ENCODE results near the gene BAG1.

Gene BAG1

GRCh38 chr9:33245341-33245740 lies 19.2 kb downstream of the BAG1 start:
- in situ Hi-C loops (cut with MboI; ENCODE audit: low sequenced_read_pairs): no loop called here

DNA sequence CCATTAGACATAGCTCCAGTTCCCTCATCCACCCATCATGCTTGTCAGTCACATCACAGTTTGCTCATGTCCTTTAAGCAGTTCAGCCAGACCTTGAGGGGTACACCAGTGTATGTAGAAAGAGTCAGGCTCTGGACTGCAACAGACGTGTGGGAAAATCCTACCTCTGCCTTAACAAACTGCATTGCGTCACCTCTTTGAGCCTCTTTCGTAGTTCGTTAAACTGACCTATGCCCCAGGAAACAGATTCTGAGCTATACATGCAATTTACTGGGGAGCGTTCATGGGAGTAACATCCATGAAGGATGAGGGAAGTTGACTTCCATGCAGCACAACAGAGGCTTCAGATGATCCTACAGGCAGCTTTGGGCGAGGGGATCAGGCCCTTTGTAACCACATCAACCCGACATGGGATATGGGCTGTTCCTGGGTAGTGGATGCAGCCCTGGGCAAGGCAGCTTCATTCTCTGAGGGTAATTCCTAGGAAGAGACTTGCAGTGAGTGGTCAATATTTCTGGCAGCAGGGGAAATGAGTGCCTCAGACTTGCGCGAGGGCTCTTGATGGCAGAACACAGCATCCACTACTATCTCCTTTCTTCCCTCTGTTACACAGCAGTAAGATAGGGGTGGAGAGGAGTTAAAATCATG lies 20.2 kb downstream of the BAG1 start:
- in situ Hi-C loops (cut with MboI; ENCODE audit: low sequenced_read_pairs): no loop called here

DNA sequence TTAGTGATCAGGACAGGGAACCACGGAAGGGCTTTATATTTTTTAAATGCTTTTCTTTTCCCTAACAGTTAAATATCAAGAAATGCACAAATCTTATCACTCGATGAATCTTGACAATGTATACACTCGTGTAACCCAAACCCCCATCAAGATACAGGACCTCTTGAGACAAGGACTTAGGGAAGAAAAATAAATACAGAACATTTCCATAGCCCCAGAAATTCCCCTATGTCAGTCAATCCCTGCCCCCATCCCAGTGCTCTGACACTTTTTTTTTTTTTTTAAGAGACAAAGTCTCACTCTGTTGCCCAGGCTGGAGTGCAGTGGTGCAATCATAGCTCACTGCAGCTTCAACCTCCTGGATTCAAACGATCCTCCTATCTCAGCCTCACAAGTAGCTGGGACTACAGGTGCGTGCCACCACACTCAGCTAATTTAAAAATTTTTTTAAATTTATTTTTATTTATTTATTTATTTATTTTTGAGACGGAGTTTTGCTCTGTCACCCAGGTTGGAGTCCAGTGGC lies 21.8 kb downstream of the BAG1 start:
- in situ Hi-C loops (cut with MboI; ENCODE audit: low sequenced_read_pairs): no loop called here

DNA sequence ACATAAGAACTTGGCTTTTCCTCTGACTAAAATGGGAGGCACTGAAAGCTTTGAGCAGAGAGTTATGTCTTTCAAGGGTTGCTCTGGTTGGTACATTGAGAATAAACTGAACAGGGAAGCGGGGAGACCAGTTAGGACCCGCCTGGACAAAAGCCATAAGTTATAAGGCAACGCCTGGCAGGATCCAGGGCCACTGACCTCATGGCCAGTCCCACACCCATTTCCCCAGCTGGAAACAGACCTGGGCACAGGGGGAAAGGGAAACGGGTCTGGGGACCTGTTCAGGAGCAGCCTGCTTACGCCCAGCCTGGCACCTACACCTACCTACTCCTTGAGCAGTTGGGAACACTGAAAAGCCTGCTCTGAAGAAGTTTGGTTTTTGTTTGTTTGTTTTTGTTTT lies 23.2 kb downstream of the BAG1 start:
- in situ Hi-C loops (cut with MboI; ENCODE audit: low sequenced_read_pairs): no loop called here

GRCh38 chr9:33239921-33240320 lies 24.6 kb downstream of the BAG1 start, which contains the start of gene SPINK4:
SPINK4 (plus strand) TSS chr9:33240167; CDS start chr9:33240209, 42 bp downstream.
- in situ Hi-C loops (cut with MboI; ENCODE audit: low sequenced_read_pairs): no loop called here

- in situ Hi-C loops (cut with MboI; ENCODE audit: low sequenced_read_pairs): no loop called here
These were observed 27.9 kb downstream of the BAG1 start for GRCh38 chr9:33236571-33236970.

DNA sequence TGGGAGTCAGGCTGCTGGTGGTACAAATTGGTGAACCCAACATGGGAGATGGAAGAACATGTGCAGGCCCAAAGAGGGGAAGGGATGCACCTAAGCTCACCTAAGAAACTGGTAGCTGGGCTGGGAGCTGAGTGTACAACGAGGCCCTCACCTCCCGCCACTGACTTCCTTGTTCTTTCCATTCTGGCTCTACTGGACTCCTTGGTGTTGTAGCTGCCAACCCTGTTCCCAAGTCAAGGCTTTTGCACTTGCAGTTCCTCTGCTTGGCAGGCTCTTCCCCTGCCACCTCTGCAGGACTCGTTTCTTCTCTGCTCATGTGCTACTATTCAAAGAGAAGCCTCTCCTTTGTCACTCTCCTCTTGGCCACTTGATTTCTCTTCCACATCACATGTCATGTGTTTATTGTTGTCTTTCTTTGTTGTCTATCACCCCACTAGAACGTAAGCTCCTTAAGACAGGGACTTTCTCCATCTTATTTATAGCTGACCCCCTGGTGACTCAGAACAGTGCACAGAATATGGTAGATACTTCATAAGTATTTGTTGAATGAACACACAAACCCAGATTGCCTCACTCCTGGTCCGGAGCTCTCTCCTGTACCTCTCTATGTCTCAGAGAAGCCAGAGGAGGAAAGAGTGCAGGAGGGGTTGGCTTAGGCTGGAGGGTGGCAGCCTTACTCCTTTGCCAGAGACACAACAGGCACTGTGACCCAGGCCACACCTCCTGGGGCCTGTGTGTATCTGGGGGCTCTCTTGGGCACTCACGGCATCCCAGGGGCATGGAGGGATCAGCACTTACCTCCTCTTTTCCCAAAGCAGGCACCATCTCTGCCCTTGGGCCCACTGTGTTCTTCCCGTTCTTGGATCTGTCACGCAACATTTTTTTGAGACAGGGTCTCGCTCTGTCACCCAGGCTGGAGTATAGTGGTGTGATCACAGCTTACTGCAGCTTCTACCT lies 29.7 kb downstream of the BAG1 start:
- in situ Hi-C loops (cut with MboI; ENCODE audit: low sequenced_read_pairs): no loop called here

DNA sequence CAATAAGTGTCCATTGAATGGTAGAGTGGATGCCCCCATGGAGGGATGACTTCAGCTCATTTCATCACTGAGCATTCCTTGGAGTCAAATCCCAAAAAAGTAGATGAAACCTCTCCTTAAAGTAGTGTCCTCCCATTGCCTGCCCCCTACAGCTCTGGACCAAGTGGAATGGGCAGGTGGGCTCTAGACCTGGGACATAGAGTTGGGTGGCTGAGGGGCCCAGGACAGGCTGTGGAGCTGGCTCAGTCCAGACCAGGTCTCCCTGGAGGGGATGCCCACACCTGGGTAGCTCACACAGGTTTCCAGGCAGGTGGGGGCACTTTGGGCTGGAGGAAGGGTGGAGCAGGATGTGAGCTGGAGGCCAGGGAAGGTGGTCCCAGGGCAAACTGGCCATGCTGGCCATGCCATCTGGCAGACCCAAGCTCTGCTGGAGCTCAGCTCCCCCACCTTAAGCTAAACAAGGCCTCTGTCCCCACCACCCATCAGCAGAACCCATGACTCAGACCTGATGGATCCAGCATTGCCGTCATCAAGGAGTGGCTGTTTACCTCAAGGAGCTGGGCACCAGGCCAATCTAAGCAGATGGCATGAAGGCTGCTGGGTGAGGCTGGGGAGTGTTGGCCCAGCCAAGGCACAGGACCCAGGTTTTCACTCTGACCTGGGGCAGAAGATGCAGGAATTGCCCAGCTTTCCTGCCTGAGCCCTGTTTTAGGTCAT lies 30.7 kb downstream of the BAG1 start:
- in situ Hi-C loops (cut with MboI; ENCODE audit: low sequenced_read_pairs): no loop called here

- in situ Hi-C loops (cut with MboI; ENCODE audit: low sequenced_read_pairs): no loop called here
These were observed 31.7 kb downstream of the BAG1 start for GRCh38 chr9:33232815-33233214.

DNA sequence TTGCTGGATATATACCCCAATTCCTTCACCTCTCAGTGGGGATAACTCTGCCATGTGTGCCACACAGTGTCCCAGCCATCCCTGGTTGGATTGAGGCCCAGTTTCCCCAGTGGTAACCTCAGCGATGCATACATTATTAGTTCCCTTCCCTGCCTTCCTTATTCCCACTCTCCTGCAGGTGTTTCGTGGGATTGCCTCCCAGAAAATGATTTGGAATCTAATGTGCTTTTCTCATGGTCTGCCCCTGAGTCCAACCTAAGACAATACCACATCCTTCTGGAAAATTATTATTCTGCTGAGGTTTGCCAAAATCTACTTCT lies 32.9 kb downstream of the BAG1 start:
- in situ Hi-C loops (cut with MboI; ENCODE audit: low sequenced_read_pairs): no loop called here

GRCh38 chr9:33230756-33231622 lies 33.5 kb downstream of the BAG1 start:
- in situ Hi-C loops (cut with MboI; ENCODE audit: low sequenced_read_pairs): no loop called here

DNA sequence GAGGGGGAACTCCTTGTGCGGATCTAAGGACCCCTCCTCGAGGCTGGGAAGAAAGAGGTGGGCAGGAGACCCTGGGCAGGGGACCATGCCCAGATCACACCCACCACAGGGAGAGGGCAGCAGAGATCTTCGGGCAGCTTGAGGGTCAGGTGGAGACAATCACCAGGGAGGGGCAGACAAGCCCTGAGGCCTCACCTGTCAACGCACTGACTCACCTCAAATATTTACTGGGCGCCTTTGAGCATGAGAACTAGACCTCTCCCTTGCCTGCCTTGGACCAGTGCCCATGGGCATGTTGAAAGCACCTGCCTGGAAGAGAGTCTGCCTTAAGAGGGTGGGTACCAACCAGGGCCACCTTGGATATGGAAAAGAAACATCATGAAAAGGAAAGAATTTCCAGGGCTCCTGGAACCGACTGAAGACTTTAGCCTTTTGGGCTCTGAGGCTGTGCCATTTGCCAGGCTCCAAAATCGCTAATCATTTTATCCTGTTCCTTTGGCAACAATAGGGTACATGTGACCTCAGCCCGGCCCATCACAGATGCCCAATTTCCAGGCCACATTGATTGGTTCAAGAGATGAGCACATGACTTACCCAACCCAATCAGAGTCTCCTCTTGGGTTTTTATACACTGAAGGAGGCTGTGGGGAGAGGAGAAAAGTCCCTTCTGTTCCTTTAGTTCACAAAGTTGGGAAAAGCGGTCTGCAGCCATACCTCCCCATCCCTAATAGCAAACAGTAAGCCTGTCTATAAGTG lies 35.0 kb downstream of the BAG1 start:
- in situ Hi-C loops (cut with MboI; ENCODE audit: low sequenced_read_pairs): loop anchor here (5.0 kb wide), 1 partner anchor 147 kb away; no protein-coding TSS in a partner anchor

- in situ Hi-C loops (cut with MboI; ENCODE audit: low sequenced_read_pairs): loop anchor here (5.0 kb wide), 1 partner anchor 146 kb away; no protein-coding TSS in a partner anchor
These were observed 35.9 kb downstream of the BAG1 start for GRCh38 chr9:33228606-33229005.

DNA sequence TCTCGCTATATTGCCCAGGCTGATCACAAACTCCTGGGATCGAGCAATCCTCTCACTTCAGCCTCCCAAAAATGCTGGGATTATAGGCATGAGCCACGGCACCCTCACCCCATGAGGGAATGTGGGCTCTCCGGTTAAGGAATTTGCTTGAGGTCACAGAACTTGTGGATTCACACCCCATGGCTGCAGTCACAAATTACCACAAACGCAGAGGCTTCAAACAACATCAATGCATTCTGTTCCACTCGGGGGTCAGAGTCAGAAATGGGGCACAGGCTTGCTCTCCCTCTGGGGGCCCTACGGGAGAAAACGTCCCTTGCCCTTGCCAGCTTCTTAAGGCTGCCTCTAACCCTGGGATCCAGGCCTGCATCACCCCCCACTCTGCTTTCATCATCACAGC lies 36.8 kb downstream of the BAG1 start:
- in situ Hi-C loops (cut with MboI; ENCODE audit: low sequenced_read_pairs): loop anchor here (5.0 kb wide), 1 partner anchor 145 kb away; no protein-coding TSS in a partner anchor

GRCh38 chr9:33227008-33227398 lies 37.5 kb downstream of the BAG1 start:
- in situ Hi-C loops (cut with MboI; ENCODE audit: low sequenced_read_pairs): loop anchor here (5.0 kb wide), 1 partner anchor 145 kb away; no protein-coding TSS in a partner anchor

DNA sequence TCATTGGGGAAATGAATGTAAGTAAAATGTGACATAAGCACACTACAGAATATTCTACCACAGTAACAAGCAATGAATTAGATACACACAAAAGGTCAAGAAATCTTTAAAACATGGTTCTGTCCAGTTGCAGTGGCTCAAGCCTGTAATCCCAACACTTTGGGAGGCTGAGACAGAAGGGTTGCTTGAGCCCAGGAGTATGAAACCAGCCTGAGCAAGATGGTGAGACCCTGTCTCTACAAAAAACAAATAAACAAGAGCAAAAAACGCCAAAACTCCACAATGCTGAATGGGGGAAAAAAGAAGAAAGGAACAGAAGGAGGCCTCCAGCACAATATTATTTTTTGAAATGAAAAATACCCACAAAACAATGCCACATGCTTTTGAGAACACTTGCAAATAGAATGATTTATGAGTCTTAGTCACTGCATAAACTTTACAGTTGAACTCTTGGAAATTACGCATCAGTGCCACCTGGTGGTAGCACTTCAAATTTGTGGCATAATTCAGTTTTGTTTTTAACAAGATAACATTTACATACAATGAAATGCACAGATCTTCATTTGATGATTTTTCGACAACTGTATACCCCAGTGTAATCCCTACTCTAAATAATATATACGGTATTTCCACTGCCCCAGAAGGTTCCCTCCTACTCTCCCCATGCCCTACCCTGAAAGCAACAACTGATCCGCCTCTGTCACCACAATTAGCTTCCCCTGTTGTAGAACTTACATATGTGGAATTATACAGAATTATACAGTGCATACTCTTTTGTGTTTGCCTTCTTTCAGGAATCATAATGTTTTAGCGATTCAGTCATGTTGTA lies 39.0 kb downstream of the BAG1 start:
- in situ Hi-C loops (cut with MboI; ENCODE audit: low sequenced_read_pairs): loop anchor here (5.0 kb wide), 1 partner anchor 143 kb away; no protein-coding TSS in a partner anchor

- in situ Hi-C loops (cut with MboI; ENCODE audit: low sequenced_read_pairs): no loop called here
These were observed 40.8 kb downstream of the BAG1 start for GRCh38 chr9:33223696-33224095.

- in situ Hi-C loops (cut with MboI; ENCODE audit: low sequenced_read_pairs): no loop called here
These were observed 42.5 kb downstream of the BAG1 start for GRCh38 chr9:33222031-33222430.

DNA sequence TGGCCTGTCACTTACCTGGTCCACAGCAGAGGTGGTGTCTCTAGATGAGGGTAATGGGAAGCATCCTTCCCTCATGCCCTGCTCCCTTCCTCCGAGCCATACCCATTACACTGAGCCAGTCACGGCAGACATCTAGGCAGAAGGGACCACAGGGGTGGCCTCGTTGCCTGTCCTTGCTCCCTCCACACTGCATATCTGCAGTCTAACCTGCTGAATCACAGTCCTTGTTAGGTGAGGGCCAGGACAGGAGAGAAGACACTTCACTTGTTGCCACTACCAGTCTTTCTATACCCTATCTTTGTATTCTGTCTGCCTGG lies 43.0 kb downstream of the BAG1 start:
- in situ Hi-C loops (cut with MboI; ENCODE audit: low sequenced_read_pairs): no loop called here

All from HL-60/S4 treated with retinoic acid at 250 ng/mL for 4 days and 3 days (cell line).